Tibial nerve (tissue), 4 donors: ENCODE data around the gene PVALB. TPM values are rescaled to one million over a fixed set of nuclear protein-coding genes. Genes with fewer than 3 reads are reported as not detected.

Source experiments
- DNase-seq, 2 donors: peaks; one replicate each; pipeline ENCODE4 v3.0.0-alpha.2; 2019; ENCODE audit warnings: low spot score in 2 of 2
- H3K27ac ChIP-seq, 4 donors: fragments of 200-600 bp; sonication (generic) in 3 of 4; one replicate each; pipeline ENCODE4 v1.5.1; 2017 to 2019; ENCODE audit warnings: mild to moderate bottlenecking in 1 of 4
- H3K27me3 ChIP-seq, 2 donors: fragments of 200-600 bp; sonication (generic) in 1 of 2; one replicate each; pipeline versions ENCODE4 v1.5.1 to v1.6.0; 2017 to 2019
- H3K36me3 ChIP-seq, 3 donors: fragments of 200-600 bp; sonication (generic); one replicate each; pipeline ENCODE4 v1.5.1; 2018 to 2019
- H3K4me1 ChIP-seq, 4 donors: fragments of 200-600 bp; sonication (generic) in 3 of 4; one replicate each; pipeline ENCODE4 v1.5.1; 2017 to 2019
- H3K4me3 ChIP-seq, 4 donors: fragments of 200-600 bp; sonication (generic) in 3 of 4; one replicate each; pipeline ENCODE4 v1.5.1; 2017 to 2019; ENCODE audit warnings: mild to moderate bottlenecking in 1 of 4, moderate library complexity in 1 of 4
- H3K9me3 ChIP-seq, 4 donors: fragments of 200-600 bp; sonication (generic) in 3 of 4; one replicate each; pipeline ENCODE4 v1.5.1; 2017 to 2019
- CTCF ChIP-seq, 5 experiments: fragments of 200-600 bp in 3 of 5; fragments of 450-650 bp in 2 of 5; sonication (generic) in 3 of 5; IDR thresholded peaks; one replicate each; pipeline ENCODE4 v1.5.1; 2016 to 2019; ENCODE audit warnings: antibody characterized with exemption in 5 of 5, mild to moderate bottlenecking in 3 of 5, moderate library complexity in 2 of 5
- EP300 ChIP-seq, 2 donors: sonication (generic); formaldehyde crosslinking; IDR thresholded peaks; one replicate each; pipeline ENCODE4 v1.6.1; 2017; ENCODE audit warnings: antibody characterized with exemption in 2 of 2, mild to moderate bottlenecking in 1 of 2
- POLR2A ChIP-seq, 2 donors: fragments of 450-650 bp; IDR thresholded peaks; one replicate each; pipeline ENCODE4 v1.6.1; 2017; ENCODE audit warnings: antibody characterized with exemption in 2 of 2, mild to moderate bottlenecking in 2 of 2, moderate library complexity in 2 of 2
- WGBS, 2 donors: methylation state at CpG; one replicate each; pipeline ENCODE4 v1.1.5; 2018; 5-methylcytosine and 5-hydroxymethylcytosine counted together
- total RNA-seq, 4 donors: library from RNA; depleted of rRNA; stranded (reverse); fragments of >200 nt; gene quantifications; one replicate each; pipeline ENCODE4 v1.1.0, GENCODE V29; 2016

The PVALB gene
- total RNA-seq, 4 donors from 2014 or later, result not detected

- WGBS, 2 donors, result 71 to 82% methylated on average over 17 of the region's 17 CpGs
- peaks cover 0 to 89% (median 0%) of the 10 kb centered on the region in 3 donors for H3K36me3 ChIP-seq
- no peak overlapping the region for H3K27ac ChIP-seq
- H3K4me3 ChIP-seq, result no peak overlapping the region
- H3K27me3 ChIP-seq, result no peaks in the 10 kb centered on the region
- H3K4me1 ChIP-seq, result no peaks in the 10 kb centered on the region
- H3K9me3 ChIP-seq, result no peaks in the 10 kb centered on the region
- no peak for DNase-seq
- TF ChIP-seq CTCF (IDR thresholded peaks at IDR 0.05), result no peak
- no peak for TF ChIP-seq POLR2A (IDR thresholded peaks at IDR 0.05)
- no peak for TF ChIP-seq EP300 (IDR thresholded peaks at IDR 0.05)
These were observed 54.1 kb downstream of the PVALB start for GRCh38 chr22:36762687-36763260.

DNA sequence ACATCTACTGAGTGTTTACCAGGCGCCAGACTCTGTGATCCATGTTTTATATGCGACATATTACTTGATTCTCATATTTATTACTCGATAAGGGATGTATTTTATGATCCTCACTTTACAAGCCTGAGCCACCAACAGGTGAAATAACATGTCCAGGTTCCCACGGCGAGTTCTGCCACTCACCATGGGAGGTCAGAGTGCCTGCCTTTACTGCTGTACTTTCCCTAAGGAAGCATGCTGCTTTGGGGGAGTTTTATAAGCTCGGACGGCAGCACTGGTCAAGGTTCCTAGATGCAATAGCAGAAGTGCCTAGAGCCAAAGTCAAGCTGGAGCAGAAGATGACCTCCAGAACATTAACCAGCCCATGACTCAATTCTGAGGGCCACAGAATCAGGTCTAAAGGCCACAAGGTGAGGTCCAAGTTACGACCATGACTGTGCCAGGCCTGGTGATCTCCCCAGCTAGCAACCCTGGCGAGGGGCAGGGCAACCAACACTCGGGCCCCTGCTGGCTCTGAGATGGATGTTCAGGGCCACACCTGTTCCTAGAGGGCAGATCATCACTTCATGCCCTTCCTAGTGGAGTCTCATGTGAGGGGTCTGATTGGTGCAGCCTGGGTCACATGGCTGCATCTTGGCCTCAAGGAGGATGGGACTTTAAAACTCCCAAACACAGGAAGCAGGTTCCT, 55.1 kb downstream of the PVALB start:
- Histone ChIP-seq H3K4me1 (peaks cover 0 to 3% (median 0%) of the 10 kb centered on the region in 4 donors), H3K4me3 (no peak overlapping the region), H3K27me3 (no peaks in the 10 kb centered on the region), H3K9me3 (no peaks in the 10 kb centered on the region), H3K27ac (no peak overlapping the region), H3K36me3 (peaks cover 0 to 79% (median 0%) of the 10 kb centered on the region in 3 donors)
- no peak for DNase-seq
- 85 to 87% methylated on average over 9 to 10 of the region's 10 CpGs for WGBS, 2 donors
- TF ChIP-seq POLR2A (IDR thresholded peaks at IDR 0.05) (no peak), EP300 (IDR thresholded peaks at IDR 0.05) (no peak), CTCF (IDR thresholded peaks at IDR 0.05) (no peak)

DNA sequence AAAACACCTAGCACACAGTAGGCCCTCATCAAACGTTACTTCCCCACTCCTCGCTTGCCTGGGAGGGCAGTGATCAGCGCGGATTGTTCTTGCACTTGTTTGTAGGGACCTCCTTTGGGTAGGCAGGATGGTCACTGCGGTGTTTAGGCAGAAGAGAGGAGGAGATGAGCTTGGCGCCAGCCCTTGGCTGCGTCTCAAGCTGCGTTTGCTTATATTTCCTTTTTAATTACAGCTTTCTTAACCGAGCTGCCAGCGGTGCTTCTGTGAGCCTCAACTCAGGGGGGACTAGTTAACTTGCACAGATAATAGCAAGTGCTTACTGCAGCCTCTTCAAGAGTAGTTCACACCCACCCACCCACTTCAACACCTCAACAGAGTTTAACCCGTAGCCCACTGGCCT, 56.0 kb downstream of the PVALB start:
- WGBS, 2 donors, result 77 to 79% methylated on average over 11 of the region's 11 CpGs
- no peak for DNase-seq

GRCh38 chr22:36759481-36760159, 57.2 kb downstream of the PVALB start:
- Histone ChIP-seq H3K36me3 (peaks cover 0 to 58% (median 0%) of the 10 kb centered on the region in 3 donors), H3K4me3 (no peak overlapping the region), H3K27me3 (peaks cover 0 to 11% of the 10 kb centered on the region in 2 donors), H3K9me3 (no peaks in the 10 kb centered on the region), H3K27ac (no peak overlapping the region), H3K4me1 (peaks cover 0 to 6% (median 0%) of the 10 kb centered on the region in 4 donors)
- 83 to 85% methylated on average over 19 of the region's 19 CpGs for whole genome bisulfite sequencing, 2 donors
- no peak for TF ChIP-seq CTCF (IDR thresholded peaks at IDR 0.05)
- TF ChIP-seq POLR2A (IDR thresholded peaks at IDR 0.05), result no peak
- TF ChIP-seq EP300 (IDR thresholded peaks at IDR 0.05), result no peak
- DNase-seq, result no peak

More for the DNA sequence above, 56.0 kb downstream of the PVALB start:
- Histone ChIP-seq H3K27ac (no peak overlapping the region), H3K9me3 (no peaks in the 10 kb centered on the region), H3K27me3 (peaks cover 0 to 2% of the 10 kb centered on the region in 2 donors), H3K4me1 (peaks cover 0 to 6% (median 0%) of the 10 kb centered on the region in 4 donors), H3K4me3 (no peak overlapping the region), H3K36me3 (peaks cover 0 to 70% (median 0%) of the 10 kb centered on the region in 3 donors)
- no peak for TF ChIP-seq EP300 (IDR thresholded peaks at IDR 0.05)
- TF ChIP-seq CTCF (IDR thresholded peaks at IDR 0.05), result no peak
- no peak for TF ChIP-seq POLR2A (IDR thresholded peaks at IDR 0.05)
